Ovary (tissue), 3 donors: ENCODE measurements around the gene KLLN.

Source experiments
- EP300 ChIP-seq: sonication (generic); formaldehyde crosslinking; IDR thresholded peaks from one replicate; pipeline ENCODE4 v1.6.1; 2017; ENCODE audit warnings: antibody characterized with exemption
- TF ChIP-seq, protein P1 (sequence below), 3 donors: fragments of 450-650 bp in 2 of 3; fragments of 200-600 bp in 1 of 3; IDR thresholded peaks; one replicate each; pipeline versions ENCODE4 v1.5.1 to v1.8.0; 2016 to 2022; ENCODE audit warnings: antibody characterized with exemption in 3 of 3, mild to moderate bottlenecking in 1 of 3
- donor health status: DM: no; HTN: no; CAD: no.

DNA sequence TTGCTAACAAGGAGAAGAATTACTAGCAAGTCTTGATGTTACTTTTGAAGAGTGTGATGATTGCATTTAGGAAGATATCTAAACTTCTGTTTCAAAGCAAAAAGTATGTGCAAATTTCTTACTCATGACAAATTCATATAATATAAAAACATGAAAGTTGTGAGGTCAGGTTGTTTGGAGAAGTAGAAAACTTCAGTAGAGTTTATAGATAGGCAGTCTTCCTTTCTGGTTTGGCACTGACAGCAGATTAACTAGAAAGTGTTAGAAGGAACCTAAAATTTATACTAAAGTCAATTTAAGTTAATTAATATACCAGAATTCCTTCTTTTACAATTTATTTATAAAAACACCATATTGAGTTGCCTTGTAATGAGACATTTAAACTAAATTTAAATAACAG lies 17.0 kb upstream of the KLLN start:
- TF ChIP-seq, protein P1, sequence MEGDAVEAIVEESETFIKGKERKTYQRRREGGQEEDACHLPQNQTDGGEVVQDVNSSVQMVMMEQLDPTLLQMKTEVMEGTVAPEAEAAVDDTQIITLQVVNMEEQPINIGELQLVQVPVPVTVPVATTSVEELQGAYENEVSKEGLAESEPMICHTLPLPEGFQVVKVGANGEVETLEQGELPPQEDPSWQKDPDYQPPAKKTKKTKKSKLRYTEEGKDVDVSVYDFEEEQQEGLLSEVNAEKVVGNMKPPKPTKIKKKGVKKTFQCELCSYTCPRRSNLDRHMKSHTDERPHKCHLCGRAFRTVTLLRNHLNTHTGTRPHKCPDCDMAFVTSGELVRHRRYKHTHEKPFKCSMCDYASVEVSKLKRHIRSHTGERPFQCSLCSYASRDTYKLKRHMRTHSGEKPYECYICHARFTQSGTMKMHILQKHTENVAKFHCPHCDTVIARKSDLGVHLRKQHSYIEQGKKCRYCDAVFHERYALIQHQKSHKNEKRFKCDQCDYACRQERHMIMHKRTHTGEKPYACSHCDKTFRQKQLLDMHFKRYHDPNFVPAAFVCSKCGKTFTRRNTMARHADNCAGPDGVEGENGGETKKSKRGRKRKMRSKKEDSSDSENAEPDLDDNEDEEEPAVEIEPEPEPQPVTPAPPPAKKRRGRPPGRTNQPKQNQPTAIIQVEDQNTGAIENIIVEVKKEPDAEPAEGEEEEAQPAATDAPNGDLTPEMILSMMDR (IDR thresholded peaks at IDR 0.05): no peak
- TF ChIP-seq EP300: no peak
